ENCODE results near the gene RPRD1B. TPM values are rescaled to one million over a fixed set of nuclear protein-coding genes. Genes with fewer than 3 reads are reported as not detected.

The RPRD1B gene
- total RNA-seq, 5 donors from 2014 or later (not counting 1 experiment from before 2014, with no cell fraction given): 38.3 to 46.6 (median 40.5) TPM

DNA sequence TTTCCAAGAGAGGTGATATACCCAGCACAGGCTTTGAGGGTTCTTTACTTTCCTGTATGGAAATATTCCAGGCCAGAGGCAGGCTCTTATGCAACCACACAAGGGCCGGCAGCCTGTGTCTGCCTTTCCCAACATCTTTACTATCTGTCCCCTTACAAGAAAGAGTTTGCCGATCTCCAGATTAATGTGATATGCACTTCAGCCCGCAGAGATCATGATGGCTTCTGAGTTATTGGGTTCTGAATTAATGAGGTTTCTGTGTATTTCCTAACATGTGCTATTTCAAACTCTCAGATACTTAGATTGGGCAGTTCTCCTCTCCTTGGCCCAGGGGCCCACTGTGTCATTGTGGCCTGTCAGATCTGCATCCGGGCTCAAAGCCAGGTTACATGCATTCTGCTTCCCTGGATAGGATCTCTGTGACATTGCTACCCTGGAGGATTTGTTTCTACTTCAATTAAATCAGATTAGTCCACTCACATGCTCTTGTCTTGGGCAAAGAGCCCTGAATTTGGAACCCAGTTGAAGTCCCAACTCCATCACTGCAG, 75.0 kb downstream of the RPRD1B start:
- no peak for ATAC-seq (replicated peaks in 1 of 4)
- H3K27me3 ChIP-seq (replicated peaks in 1 of 2; ENCODE audit: control insufficient read depth in 2 of 2, extremely low read depth in 1 of 2, insufficient read depth in 2 of 2, low read length in 1 of 2): no peaks in the 10 kb centered on the region
- POLR2A ChIA-PET: no interaction called here

DNA sequence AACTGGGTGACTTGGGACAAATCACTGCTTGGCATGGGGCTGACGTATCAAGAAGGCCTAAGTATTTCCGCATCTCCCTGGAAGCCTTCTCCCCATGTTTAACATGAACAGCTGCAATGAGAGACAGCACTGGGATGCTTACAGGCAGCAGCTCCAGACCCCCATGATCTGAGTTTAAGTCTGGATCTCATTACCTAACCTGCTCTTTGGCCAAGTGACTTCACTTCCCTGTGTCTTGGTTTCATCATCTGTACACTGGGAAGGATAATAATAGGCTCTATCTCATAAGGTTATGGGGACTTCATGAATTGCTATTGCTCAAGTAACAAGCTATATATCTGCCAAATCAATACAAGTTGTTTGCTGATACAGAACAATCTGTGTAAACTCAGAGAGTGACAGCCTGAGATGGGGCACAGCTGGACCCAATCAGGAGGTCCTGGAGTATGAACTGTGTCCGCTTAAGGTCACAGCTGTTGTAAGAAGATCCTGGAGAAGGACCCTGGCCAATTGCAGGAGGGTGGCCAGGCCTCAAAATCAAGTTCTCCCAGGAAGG, 75.5 kb downstream of the RPRD1B start:
- no peaks in the 10 kb centered on the region for H3K9me3 ChIP-seq
- H3K36me3 Mint-ChIP-seq: peaks cover 2% of the 10 kb centered on the region
- ATAC-seq (replicated peaks in 1 of 4): no peak
- H3K4me3 ChIP-seq (ENCODE audit: control insufficient read depth in 1 of 2, extremely low read depth in 1 of 2, low read length in 1 of 2): no peak overlapping the region
- no peaks in the 10 kb centered on the region for H3K4me1 Mint-ChIP-seq
- CTCF ChIA-PET: no interaction called here
- H3K27me3 Mint-ChIP-seq: no peaks in the 10 kb centered on the region
- H3K36me3 ChIP-seq (ENCODE audit: control insufficient read depth in 2 of 2, extremely low read depth in 1 of 2, insufficient read depth in 1 of 2, low read length in 1 of 2): no peaks in the 10 kb centered on the region
- DNase-seq: no peak
- 97% methylated on average over 2 of the region's 3 CpGs for WGBS (ENCODE audit: insufficient coverage)
- H3K9me3 Mint-ChIP-seq: no peaks in the 10 kb centered on the region
- POLR2A ChIA-PET: no interaction called here
- H3K4me1 ChIP-seq (ENCODE audit: control insufficient read depth in 1 of 2, extremely low read depth in 1 of 2, insufficient read depth in 2 of 2, low read length in 2 of 2): no peaks in the 10 kb centered on the region
- no peaks in the 10 kb centered on the region for H3K27me3 ChIP-seq (replicated peaks in 1 of 2; ENCODE audit: control insufficient read depth in 2 of 2, extremely low read depth in 1 of 2, insufficient read depth in 2 of 2, low read length in 1 of 2)
- no peak overlapping the region for H3K4me3 Mint-ChIP-seq
- H3K27ac ChIP-seq (ENCODE audit: low read length): no peak overlapping the region
- H3K27ac Mint-ChIP-seq: no peak overlapping the region

More for the DNA sequence above, 75.0 kb downstream of the RPRD1B start:
- Histone ChIP-seq H3K4me3 (ENCODE audit: control insufficient read depth in 1 of 2, extremely low read depth in 1 of 2, low read length in 1 of 2) (no peak overlapping the region), H3K9me3 (no peaks in the 10 kb centered on the region), H3K36me3 (ENCODE audit: control insufficient read depth in 2 of 2, extremely low read depth in 1 of 2, insufficient read depth in 1 of 2, low read length in 1 of 2) (no peaks in the 10 kb centered on the region), H3K27ac (ENCODE audit: low read length) (no peak overlapping the region), H3K4me1 (ENCODE audit: control insufficient read depth in 1 of 2, extremely low read depth in 1 of 2, insufficient read depth in 2 of 2, low read length in 2 of 2) (no peaks in the 10 kb centered on the region)
- H3K9me3 Mint-ChIP-seq: no peaks in the 10 kb centered on the region
- no peak overlapping the region for H3K27ac Mint-ChIP-seq
- H3K27me3 Mint-ChIP-seq: no peaks in the 10 kb centered on the region
- DNase-seq: no peak
- peaks cover 2% of the 10 kb centered on the region for H3K36me3 Mint-ChIP-seq
- no peak overlapping the region for H3K4me3 Mint-ChIP-seq
- CTCF ChIA-PET: no interaction called here
- no peaks in the 10 kb centered on the region for H3K4me1 Mint-ChIP-seq
- WGBS (ENCODE audit: insufficient coverage): no CpG with 5 or more reads among the region's 4 CpGs

DNA sequence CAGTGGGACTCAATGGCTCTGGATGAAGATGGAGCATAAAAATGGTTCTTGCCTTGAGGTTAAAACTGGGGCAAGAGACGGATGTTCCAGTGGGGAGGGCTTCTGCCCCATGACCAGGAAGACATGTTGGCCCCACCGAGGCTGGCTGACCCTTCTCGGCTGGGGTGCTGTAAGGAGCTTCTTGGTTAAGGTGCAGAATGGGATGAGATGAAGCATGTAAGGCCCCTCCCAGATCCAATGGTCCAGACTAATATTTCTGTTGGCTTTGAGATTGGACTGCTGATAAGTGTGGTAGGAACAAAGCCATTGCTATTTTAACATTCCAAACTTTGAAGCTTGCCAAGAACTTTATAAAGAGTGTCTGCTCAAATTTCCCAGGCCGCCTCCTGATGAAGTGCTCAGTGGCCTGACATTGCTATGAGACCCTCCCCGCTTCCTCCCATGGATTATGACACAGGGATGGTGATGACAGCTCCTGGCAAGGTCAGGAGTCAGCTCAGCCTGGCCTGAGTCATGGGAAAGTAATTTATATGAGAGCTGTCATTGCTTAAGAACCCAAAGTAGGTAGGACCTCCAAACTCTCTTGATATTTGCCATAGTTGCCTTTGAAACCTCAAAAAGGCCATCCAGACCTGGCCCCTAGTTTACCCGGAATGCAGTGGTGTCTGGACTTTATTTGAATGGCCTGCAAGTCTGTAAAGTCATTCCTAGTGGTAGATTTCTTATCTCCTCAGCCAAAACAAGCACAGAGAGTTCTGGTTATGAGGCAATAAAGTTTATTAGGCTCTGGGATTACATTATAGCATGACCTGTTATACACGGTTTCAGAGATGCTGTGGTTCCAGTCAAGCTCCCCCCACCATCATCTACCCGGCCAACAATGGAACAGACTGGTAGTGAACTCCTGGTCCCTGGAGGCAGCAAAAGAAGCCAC, 76.3 kb downstream of the RPRD1B start:
- Histone ChIP-seq H3K4me1 (ENCODE audit: control insufficient read depth in 1 of 2, extremely low read depth in 1 of 2, insufficient read depth in 2 of 2, low read length in 2 of 2) (no peaks in the 10 kb centered on the region), H3K4me3 (ENCODE audit: control insufficient read depth in 1 of 2, extremely low read depth in 1 of 2, low read length in 1 of 2) (no peak overlapping the region), H3K9me3 (no peaks in the 10 kb centered on the region), H3K27me3 (replicated peaks in 1 of 2; ENCODE audit: control insufficient read depth in 2 of 2, extremely low read depth in 1 of 2, insufficient read depth in 2 of 2, low read length in 1 of 2) (no peaks in the 10 kb centered on the region), H3K27ac (ENCODE audit: low read length) (no peak overlapping the region), H3K36me3 (ENCODE audit: control insufficient read depth in 2 of 2, extremely low read depth in 1 of 2, insufficient read depth in 1 of 2, low read length in 1 of 2) (no peaks in the 10 kb centered on the region)
- no peaks in the 10 kb centered on the region for H3K9me3 Mint-ChIP-seq
- 96% methylated on average over 4 of the region's 8 CpGs for WGBS (ENCODE audit: insufficient coverage)
- H3K27me3 Mint-ChIP-seq: no peaks in the 10 kb centered on the region
- ChIA-PET POLR2A (no interaction called here), CTCF (interaction anchor here in 1 of 2 donors (0.5 kb wide), 1 partner anchor 411 kb away, joined by 6 read pairs; no protein-coding TSS in a partner anchor)
- H3K36me3 Mint-ChIP-seq: no peaks in the 10 kb centered on the region
- no peak for DNase-seq
- no peak for ATAC-seq (replicated peaks in 1 of 4)
- no peak overlapping the region for H3K4me3 Mint-ChIP-seq
- no peaks in the 10 kb centered on the region for H3K4me1 Mint-ChIP-seq
- H3K27ac Mint-ChIP-seq: no peak overlapping the region

DNA sequence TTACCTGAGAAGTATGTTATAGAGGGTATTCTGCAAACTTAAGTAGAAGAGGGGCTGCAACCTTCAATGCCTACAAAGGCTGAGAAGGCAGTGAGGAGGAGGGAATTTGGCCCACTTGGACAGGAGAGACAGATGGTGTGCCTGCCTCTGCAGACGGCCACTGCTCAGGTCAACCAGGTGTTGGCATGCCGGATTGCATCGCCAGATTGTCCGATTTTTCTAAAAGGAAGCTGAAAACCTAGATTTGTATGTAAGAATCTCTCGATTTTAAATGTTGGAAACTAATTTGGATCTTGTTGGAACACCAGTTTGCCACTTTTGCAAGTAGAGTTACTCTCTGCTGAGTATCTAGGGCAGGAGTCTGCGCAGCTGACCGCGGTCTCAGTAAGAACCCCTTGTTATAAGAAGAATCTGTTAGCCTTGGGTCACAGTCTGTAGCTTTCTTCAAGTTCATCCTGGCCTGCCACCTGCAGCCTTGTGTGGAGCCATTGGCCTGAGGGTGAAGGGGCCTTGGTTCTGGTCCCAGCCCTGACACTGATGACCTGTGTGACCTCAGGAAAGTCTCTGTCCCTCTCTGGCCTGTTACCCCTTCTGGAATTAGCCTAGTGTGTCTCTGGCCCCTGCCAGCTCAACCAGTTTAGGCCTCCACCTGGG, 77.1 kb downstream of the RPRD1B start:
- Mint-ChIP-seq H3K4me3 (no peak overlapping the region), H3K9me3 (no peaks in the 10 kb centered on the region), H3K27me3 (no peaks in the 10 kb centered on the region), H3K4me1 (no peaks in the 10 kb centered on the region), H3K27ac (no peak overlapping the region), H3K36me3 (no peaks in the 10 kb centered on the region)
- ChIA-PET POLR2A (no interaction called here), CTCF (interaction anchor here in 1 of 2 donors (0.5 kb wide), 1 partner anchor 410 kb away, joined by 6 read pairs; no protein-coding TSS in a partner anchor)
- ATAC-seq (replicated peaks in 1 of 4) (no peak), DNase-seq (no peak)
- 94% methylated on average over 8 of the region's 8 CpGs for WGBS (ENCODE audit: insufficient coverage)
- Histone ChIP-seq H3K4me1 (ENCODE audit: control insufficient read depth in 1 of 2, extremely low read depth in 1 of 2, insufficient read depth in 2 of 2, low read length in 2 of 2) (no peaks in the 10 kb centered on the region), H3K27me3 (replicated peaks in 1 of 2; ENCODE audit: control insufficient read depth in 2 of 2, extremely low read depth in 1 of 2, insufficient read depth in 2 of 2, low read length in 1 of 2) (no peaks in the 10 kb centered on the region), H3K27ac (ENCODE audit: low read length) (no peak overlapping the region), H3K4me3 (ENCODE audit: control insufficient read depth in 1 of 2, extremely low read depth in 1 of 2, low read length in 1 of 2) (no peak overlapping the region), H3K36me3 (ENCODE audit: control insufficient read depth in 2 of 2, extremely low read depth in 1 of 2, insufficient read depth in 1 of 2, low read length in 1 of 2) (no peaks in the 10 kb centered on the region), H3K9me3 (no peaks in the 10 kb centered on the region)

DNA sequence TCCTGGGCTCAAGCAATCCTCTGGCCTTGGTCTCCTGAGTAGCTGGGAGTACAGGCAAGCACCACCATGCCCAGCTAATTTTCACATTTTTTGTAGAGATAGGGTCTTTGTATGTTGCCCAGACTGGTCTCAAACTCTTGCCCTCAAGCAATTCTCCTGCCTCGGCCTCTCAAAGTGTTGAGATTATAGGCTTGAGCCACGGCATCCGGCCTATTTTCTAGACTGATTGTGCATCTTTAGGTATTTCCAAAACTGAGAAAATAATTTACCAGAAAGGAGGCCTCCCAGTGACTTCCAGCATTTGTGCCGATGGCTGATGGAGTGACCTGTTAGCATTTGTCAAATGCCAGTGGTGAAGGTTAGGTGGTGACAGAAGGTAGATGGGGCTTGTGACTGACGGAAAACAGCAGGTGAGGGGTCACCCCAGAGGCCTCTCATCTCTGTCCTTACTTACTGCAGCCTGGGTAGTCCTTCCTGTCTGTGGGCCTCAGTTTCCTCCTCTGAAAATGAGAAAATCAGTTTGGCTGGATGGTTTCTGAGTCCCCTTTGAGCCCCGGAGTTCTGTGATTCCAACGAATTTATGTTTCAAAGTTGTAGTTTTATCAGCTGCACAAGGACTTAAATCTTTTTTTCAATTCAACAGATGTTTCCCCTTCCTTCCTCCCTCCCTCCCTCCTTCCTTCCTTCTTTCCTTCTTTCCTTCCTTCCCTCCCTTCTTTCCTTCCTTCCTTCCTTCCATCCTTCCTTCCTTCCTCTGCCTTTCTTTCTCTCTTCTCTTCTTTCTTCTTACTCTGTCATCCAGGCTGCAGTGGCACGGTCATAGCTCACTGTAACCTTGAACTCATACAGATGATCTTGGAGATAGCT, 78.1 kb downstream of the RPRD1B start:
- no peak overlapping the region for H3K27ac Mint-ChIP-seq
- WGBS (ENCODE audit: insufficient coverage): 88% methylated on average over 6 of the region's 8 CpGs

More for the DNA sequence above, 78.1 kb downstream of the RPRD1B start:
- Histone ChIP-seq H3K27me3 (replicated peaks in 1 of 2; ENCODE audit: control insufficient read depth in 2 of 2, extremely low read depth in 1 of 2, insufficient read depth in 2 of 2, low read length in 1 of 2) (no peaks in the 10 kb centered on the region), H3K9me3 (no peaks in the 10 kb centered on the region), H3K4me1 (ENCODE audit: control insufficient read depth in 1 of 2, extremely low read depth in 1 of 2, insufficient read depth in 2 of 2, low read length in 2 of 2) (no peaks in the 10 kb centered on the region), H3K4me3 (ENCODE audit: control insufficient read depth in 1 of 2, extremely low read depth in 1 of 2, low read length in 1 of 2) (no peak overlapping the region), H3K27ac (ENCODE audit: low read length) (no peak overlapping the region), H3K36me3 (ENCODE audit: control insufficient read depth in 2 of 2, extremely low read depth in 1 of 2, insufficient read depth in 1 of 2, low read length in 1 of 2) (no peaks in the 10 kb centered on the region)
- Mint-ChIP-seq H3K4me1 (no peaks in the 10 kb centered on the region), H3K36me3 (no peaks in the 10 kb centered on the region), H3K27me3 (no peaks in the 10 kb centered on the region), H3K9me3 (no peaks in the 10 kb centered on the region), H3K4me3 (no peak overlapping the region)
- ATAC-seq (replicated peaks in 1 of 4) (no peak), DNase-seq (no peak)
- CTCF ChIA-PET: no interaction called here
- POLR2A ChIA-PET: no interaction called here
